Calu3 (cell line): Measurements from ENCODE around the gene SLC6A17. TPM values are rescaled to one million over a fixed set of nuclear protein-coding genes. Genes with fewer than 3 reads are reported as not detected.
A peak's percentile ranks its signal among the peaks of the same experiment; 100 is the strongest.

Experiments used
- BruUV-seq: library from RNA; stranded (reverse); fragments of 400-500 nt; replicated peaks from 2 replicates; lab custom pipeline; 2021; lab: Mats Ljungman, UMichigan
- CTCF ChIA-PET: fragments of 300-600 bp; sonication (Branson Sonifier 250); formaldehyde crosslinking; loops from one replicate; lab custom pipeline; 2022; ENCODE audit warnings: antibody characterized with exemption; lab: Charles Lee
- DNase-seq: peaks from one replicate; pipeline ENCODE4 v3.0.0; 2022
- H3K27ac Mint-ChIP-seq: one replicate; pipeline ENCODE4 v1.8.0; 2022; ENCODE audit warnings: mixed read lengths; ENCODE audit not compliant: unreplicated experiment
- H3K27me3 Mint-ChIP-seq: one replicate; pipeline ENCODE4 v1.8.0; 2022; ENCODE audit warnings: mixed read lengths; ENCODE audit not compliant: unreplicated experiment
- H3K36me3 Mint-ChIP-seq: one replicate; pipeline ENCODE4 v1.8.0; 2022; ENCODE audit warnings: mild to moderate bottlenecking, moderate library complexity, mixed read lengths; ENCODE audit not compliant: insufficient read depth, unreplicated experiment
- H3K4me1 Mint-ChIP-seq: one replicate; pipeline ENCODE4 v1.8.0; 2022; ENCODE audit warnings: mild to moderate bottlenecking, low read depth, mixed read lengths; ENCODE audit not compliant: unreplicated experiment
- H3K4me3 Mint-ChIP-seq: one replicate; pipeline ENCODE4 v1.8.0; 2022; ENCODE audit warnings: mild to moderate bottlenecking, low read depth, moderate library complexity, mixed read lengths; ENCODE audit not compliant: unreplicated experiment
- H3K9me3 Mint-ChIP-seq: one replicate; pipeline ENCODE4 v1.8.0; 2022; ENCODE audit warnings: low read depth, mixed read lengths; ENCODE audit not compliant: unreplicated experiment
- intact Hi-C: fragments of 100-400 bp; cut with micrococcal nuclease; formaldehyde crosslinking; loops from one replicate; pipeline ENCODE4 v1.10.0; 2022; ENCODE audit not compliant: unreplicated experiment
- total RNA-seq: library from RNA; stranded (reverse); gene quantifications from 2 replicates; pipeline ENCODE4 v1.2.3, GENCODE V29; 2022
- TF ChIP-seq, protein P1 (sequence below): fragments of 200-600 bp; IDR thresholded peaks from one replicate; pipeline ENCODE4 v1.8.0; 2022; ENCODE audit warnings: antibody characterized with exemption; ENCODE audit not compliant: unreplicated experiment

SLC6A17 gene
- total RNA-seq, 1 experiment from 2014 or later: 0.24 TPM

DNA sequence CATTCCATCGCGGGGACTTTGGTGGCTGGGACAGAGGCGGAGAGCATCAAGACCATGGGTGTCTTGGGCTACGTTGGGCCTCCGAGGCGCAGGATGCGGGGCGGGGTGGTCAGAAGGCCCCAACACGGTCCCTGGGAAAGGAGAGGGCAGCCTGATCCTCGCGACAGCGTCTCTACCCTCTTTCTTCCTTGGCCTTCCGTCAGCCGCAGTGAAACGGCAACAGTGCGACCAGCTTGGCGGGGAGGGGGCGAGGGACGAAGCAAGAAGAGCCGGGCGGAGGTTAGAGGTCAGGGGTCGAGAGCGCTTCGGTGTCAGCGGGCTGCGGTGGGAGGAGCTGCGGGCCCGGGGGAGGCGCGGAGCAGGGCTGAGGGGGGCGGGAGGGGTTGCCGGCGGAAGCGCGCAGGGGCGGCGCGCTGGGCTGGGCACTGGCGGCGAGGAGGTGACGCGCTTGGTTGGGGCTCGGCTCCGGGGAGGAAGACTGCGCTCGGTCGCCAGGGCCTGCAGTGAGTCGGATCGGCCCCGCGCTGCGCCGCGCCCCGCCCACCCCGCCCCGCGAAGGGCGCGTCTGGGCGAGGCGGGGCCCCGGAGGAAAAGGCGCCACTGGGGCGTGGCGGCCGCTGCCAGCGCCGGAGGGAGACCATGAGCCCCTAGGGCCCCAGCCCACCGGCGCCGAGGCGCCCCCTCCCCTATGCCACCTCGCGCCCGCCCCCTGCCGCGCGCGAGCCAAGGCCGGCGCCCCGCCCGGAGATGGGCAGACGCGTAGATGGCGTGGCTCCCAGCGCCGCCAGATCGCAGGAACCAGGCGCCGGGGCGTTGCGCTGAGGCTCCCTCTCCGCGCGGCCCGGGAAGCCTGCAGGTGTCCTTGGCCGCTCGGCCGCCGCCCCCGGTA, 59.7 kb downstream of the SLC6A17 start, which contains the start of gene KCNC4:
Gene KCNC4 (plus strand): TSS at position 600 of the 889 bp plus-strand sequence. CDS start 1,186 bp downstream, outside the sequence.
- Mint-ChIP-seq H3K4me3 (peak within 1 kb of the TSS; percentile 92), H3K27me3 (no peaks in the 10 kb centered on the region), H3K4me1 (peaks cover 30% of the 10 kb centered on the region), H3K27ac (peak within 1 kb of the TSS; percentile 72), H3K36me3 (peaks cover 30% of the 10 kb centered on the region), H3K9me3 (no peaks in the 10 kb centered on the region)
- BruUV-seq: no TSS peak
- intact Hi-C loops: loop anchor here (5.0 kb wide), 2 partner anchors 82 to 407 kb away; no protein-coding TSS in a partner anchor
- DNase-seq: peak; percentile 85
- TF ChIP-seq, protein P1, sequence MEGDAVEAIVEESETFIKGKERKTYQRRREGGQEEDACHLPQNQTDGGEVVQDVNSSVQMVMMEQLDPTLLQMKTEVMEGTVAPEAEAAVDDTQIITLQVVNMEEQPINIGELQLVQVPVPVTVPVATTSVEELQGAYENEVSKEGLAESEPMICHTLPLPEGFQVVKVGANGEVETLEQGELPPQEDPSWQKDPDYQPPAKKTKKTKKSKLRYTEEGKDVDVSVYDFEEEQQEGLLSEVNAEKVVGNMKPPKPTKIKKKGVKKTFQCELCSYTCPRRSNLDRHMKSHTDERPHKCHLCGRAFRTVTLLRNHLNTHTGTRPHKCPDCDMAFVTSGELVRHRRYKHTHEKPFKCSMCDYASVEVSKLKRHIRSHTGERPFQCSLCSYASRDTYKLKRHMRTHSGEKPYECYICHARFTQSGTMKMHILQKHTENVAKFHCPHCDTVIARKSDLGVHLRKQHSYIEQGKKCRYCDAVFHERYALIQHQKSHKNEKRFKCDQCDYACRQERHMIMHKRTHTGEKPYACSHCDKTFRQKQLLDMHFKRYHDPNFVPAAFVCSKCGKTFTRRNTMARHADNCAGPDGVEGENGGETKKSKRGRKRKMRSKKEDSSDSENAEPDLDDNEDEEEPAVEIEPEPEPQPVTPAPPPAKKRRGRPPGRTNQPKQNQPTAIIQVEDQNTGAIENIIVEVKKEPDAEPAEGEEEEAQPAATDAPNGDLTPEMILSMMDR: no peak
- CTCF ChIA-PET: interaction anchor here (0.6 to 5.5 kb wide), 5 partner anchors 13 to 707 kb away, joined by 3 to 93 read pairs (median 3); no protein-coding TSS in a partner anchor

DNA sequence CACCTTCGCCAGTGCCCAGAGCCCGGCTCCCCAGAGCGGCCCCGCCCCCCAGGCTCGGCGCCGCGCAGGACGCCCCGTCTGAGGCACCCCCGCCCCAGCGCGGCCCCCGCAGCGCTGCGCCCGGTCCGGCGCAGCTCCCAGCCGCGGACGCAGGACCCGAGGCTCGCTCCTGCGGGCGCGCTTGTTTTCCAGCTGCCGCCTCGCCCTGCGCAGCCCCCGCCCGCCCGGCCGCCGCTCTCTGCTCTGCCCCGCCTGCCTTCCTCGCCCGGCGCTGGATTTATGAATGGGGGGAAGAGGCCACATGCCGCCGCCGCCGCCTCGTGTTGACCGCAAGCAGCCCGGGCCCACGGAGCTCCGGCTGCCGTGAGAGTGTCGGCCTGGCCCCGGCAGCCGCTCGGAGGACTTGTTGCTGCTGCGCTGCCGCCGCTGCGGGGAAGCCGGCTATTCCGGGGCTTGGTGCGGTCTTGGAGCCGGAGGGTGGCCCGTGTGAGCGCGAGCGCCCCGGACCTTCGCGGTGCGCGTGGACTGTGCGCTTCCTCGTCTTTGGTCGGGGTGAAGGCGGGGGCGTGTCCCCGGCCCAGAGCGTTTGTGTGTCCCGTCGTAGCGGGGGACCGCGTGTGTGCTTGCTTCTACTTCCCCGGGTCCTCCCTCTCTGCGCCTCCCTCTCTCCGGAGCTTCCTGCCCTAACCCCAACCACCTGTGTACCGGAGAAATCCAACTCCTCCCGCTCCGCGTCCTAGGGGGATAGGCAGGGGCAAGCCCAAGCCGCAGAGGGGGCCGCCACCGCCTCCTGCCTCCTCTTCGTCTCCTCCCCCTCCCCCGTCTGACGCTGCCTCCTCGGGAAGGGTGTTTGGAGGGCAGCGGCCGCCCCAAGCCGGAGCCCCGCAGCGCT, 60.6 kb downstream of the SLC6A17 start:
- peak; percentile 47 for DNase-seq
- H3K27me3 Mint-ChIP-seq: no peaks in the 10 kb centered on the region
- no TSS peak for BruUV-seq
- H3K36me3 Mint-ChIP-seq: peaks cover 30% of the 10 kb centered on the region
- no peaks in the 10 kb centered on the region for H3K9me3 Mint-ChIP-seq
- CTCF ChIA-PET: interaction anchor here (1.0 to 5.5 kb wide), 3 partner anchors 14 to 249 kb away, joined by 3 to 93 read pairs (median 4); no protein-coding TSS in a partner anchor
- TF ChIP-seq, protein P1: no peak
- peak overlapping the region; percentile 92 for H3K4me3 Mint-ChIP-seq
- H3K27ac Mint-ChIP-seq: peak overlapping the region; percentile 72
- intact Hi-C loops: loop anchor here (5.0 kb wide), 1 partner anchor 81 kb away; no protein-coding TSS in a partner anchor
- peaks cover 30% of the 10 kb centered on the region for H3K4me1 Mint-ChIP-seq

DNA sequence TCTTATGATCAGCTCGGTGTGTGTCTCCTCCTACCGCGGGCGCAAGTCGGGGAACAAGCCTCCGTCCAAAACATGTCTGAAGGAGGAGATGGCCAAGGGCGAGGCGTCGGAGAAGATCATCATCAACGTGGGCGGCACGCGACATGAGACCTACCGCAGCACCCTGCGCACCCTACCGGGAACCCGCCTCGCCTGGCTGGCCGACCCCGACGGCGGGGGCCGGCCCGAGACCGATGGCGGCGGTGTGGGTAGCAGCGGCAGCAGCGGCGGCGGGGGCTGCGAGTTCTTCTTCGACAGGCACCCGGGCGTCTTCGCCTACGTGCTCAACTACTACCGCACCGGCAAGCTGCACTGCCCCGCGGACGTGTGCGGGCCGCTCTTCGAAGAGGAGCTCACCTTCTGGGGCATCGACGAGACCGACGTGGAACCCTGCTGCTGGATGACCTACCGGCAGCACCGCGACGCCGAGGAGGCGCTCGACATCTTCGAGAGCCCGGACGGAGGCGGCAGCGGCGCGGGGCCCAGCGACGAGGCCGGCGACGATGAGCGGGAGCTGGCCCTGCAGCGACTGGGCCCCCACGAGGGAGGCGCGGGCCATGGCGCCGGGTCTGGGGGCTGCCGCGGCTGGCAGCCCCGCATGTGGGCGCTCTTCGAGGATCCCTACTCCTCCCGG, 61.3 kb downstream of the SLC6A17 start:
- CTCF ChIA-PET: interaction anchor here (1.6 to 5.5 kb wide), 2 partner anchors 15 to 101 kb away, joined by 4 to 93 read pairs; no protein-coding TSS in a partner anchor

More for the DNA sequence above, 61.3 kb downstream of the SLC6A17 start:
- no peaks in the 10 kb centered on the region for H3K9me3 Mint-ChIP-seq
- intact Hi-C loops: loop anchor here (5.0 kb wide), 1 partner anchor 81 kb away; no protein-coding TSS in a partner anchor
- no peaks in the 10 kb centered on the region for H3K27me3 Mint-ChIP-seq
- H3K4me3 Mint-ChIP-seq: peak overlapping the region; percentile 92
- peak overlapping the region; percentile 72 for H3K27ac Mint-ChIP-seq
- TSS peak; percentile 31 for BruUV-seq
- H3K36me3 Mint-ChIP-seq: peaks cover 30% of the 10 kb centered on the region
- DNase-seq: peak; percentile 7
- TF ChIP-seq, protein P1: no peak
- H3K4me1 Mint-ChIP-seq: peaks cover 31% of the 10 kb centered on the region
